ENCODE data around the gene RAB17.

RAB17 gene

GRCh38 chr2:237527233-237527632 lies 63.3 kb downstream of the RAB17 start:
- TF ChIP-seq CTCF (IDR thresholded peaks at IDR 0.05; ENCODE audit: low read depth, low read length) (no peak), EZH2phosphoT487 (IDR thresholded peaks at IDR 0.05; ENCODE audit: low read depth) (no peak)
- H3K9ac ChIP-seq (ENCODE audit: low read length), result no peak overlapping the region
- no peaks in the 10 kb centered on the region for H4K20me1 ChIP-seq (ENCODE audit: insufficient read depth, low read length)
- H3K27me3 ChIP-seq (ENCODE audit: low read depth, low read length), result no peaks in the 10 kb centered on the region
- H2AFZ ChIP-seq (ENCODE audit: low read depth, low read length), result no peak overlapping the region
- no peaks in the 10 kb centered on the region for H3K9me3 ChIP-seq (ENCODE audit: insufficient read depth, low read length)
- H3K4me2 ChIP-seq (ENCODE audit: low read length), result no peak overlapping the region
- no peaks in the 10 kb centered on the region for H3K79me2 ChIP-seq (ENCODE audit: low read length)
- H3K4me1 ChIP-seq (ENCODE audit: low read length), result peaks cover 42% of the 10 kb centered on the region
- H3K4me3 ChIP-seq (ENCODE audit: low read length), result no peak overlapping the region
- H3K36me3 ChIP-seq (replicated peaks; ENCODE audit: low read depth, low read length), result no peaks in the 10 kb centered on the region
- no peak overlapping the region for H3K27ac ChIP-seq (ENCODE audit: low read length)

GRCh38 chr2:237525559-237526157 lies 64.9 kb downstream of the RAB17 start:
- Histone ChIP-seq H3K27me3 (ENCODE audit: low read depth, low read length) (no peaks in the 10 kb centered on the region), H3K9me3 (ENCODE audit: insufficient read depth, low read length) (no peaks in the 10 kb centered on the region), H3K79me2 (ENCODE audit: low read length) (no peaks in the 10 kb centered on the region), H4K20me1 (ENCODE audit: insufficient read depth, low read length) (no peaks in the 10 kb centered on the region), H3K36me3 (replicated peaks; ENCODE audit: low read depth, low read length) (no peaks in the 10 kb centered on the region), H3K4me3 (ENCODE audit: low read length) (no peak overlapping the region), H3K9ac (ENCODE audit: low read length) (no peak overlapping the region), H2AFZ (ENCODE audit: low read depth, low read length) (no peak overlapping the region), H3K4me2 (ENCODE audit: low read length) (no peak overlapping the region), H3K4me1 (ENCODE audit: low read length) (peaks cover 32% of the 10 kb centered on the region), H3K27ac (ENCODE audit: low read length) (no peak overlapping the region)
- TF ChIP-seq CTCF (IDR thresholded peaks at IDR 0.05; ENCODE audit: low read depth, low read length) (no peak), EZH2phosphoT487 (IDR thresholded peaks at IDR 0.05; ENCODE audit: low read depth) (no peak)

- no peak overlapping the region for H3K4me2 ChIP-seq (ENCODE audit: low read length)
- H3K4me3 ChIP-seq (ENCODE audit: low read length), result no peak overlapping the region
- H3K9me3 ChIP-seq (ENCODE audit: insufficient read depth, low read length), result no peaks in the 10 kb centered on the region
- TF ChIP-seq CTCF (IDR thresholded peaks at IDR 0.05; ENCODE audit: low read depth, low read length), result no peak
- no peak for TF ChIP-seq EZH2phosphoT487 (IDR thresholded peaks at IDR 0.05; ENCODE audit: low read depth)
- no peaks in the 10 kb centered on the region for H3K79me2 ChIP-seq (ENCODE audit: low read length)
- H3K27me3 ChIP-seq (ENCODE audit: low read depth, low read length), result no peaks in the 10 kb centered on the region
- peaks cover 22% of the 10 kb centered on the region for H3K4me1 ChIP-seq (ENCODE audit: low read length)
- H3K36me3 ChIP-seq (replicated peaks; ENCODE audit: low read depth, low read length), result no peaks in the 10 kb centered on the region
- no peak overlapping the region for H3K9ac ChIP-seq (ENCODE audit: low read length)
- H4K20me1 ChIP-seq (ENCODE audit: insufficient read depth, low read length), result no peaks in the 10 kb centered on the region
- no peak overlapping the region for H2AFZ ChIP-seq (ENCODE audit: low read depth, low read length)
- H3K27ac ChIP-seq (ENCODE audit: low read length), result no peak overlapping the region
Observed at GRCh38 chr2:237524631-237525030, 65.9 kb downstream of the RAB17 start.

Measured in OCI-LY3 (cell line).